ENCODE data around the gene CCDC33.

The CCDC33 gene

GRCh38 chr15:74281147-74282133, 45.3 kb downstream of the CCDC33 start:
- DNase-seq (ENCODE audit: low read depth): no peak

- no peak for DNase-seq (ENCODE audit: low read depth)
These were observed 47.2 kb downstream of the CCDC33 start for GRCh38 chr15:74283368-74283767.

- DNase-seq (ENCODE audit: low read depth): no peak
These were observed 53.5 kb downstream of the CCDC33 start for GRCh38 chr15:74289671-74290070.

- no peak for DNase-seq (ENCODE audit: low read depth)
These were observed 54.5 kb downstream of the CCDC33 start for GRCh38 chr15:74290645-74291044.

- DNase-seq (ENCODE audit: low read depth): peak; percentile 27
These were observed 55.3 kb downstream of the CCDC33 start for GRCh38 chr15:74291101-74292071.

- DNase-seq (ENCODE audit: low read depth): no peak
These were observed 57.1 kb downstream of the CCDC33 start for GRCh38 chr15:74293021-74293810.

- no peak for DNase-seq (ENCODE audit: low read depth)
These were observed 57.9 kb downstream of the CCDC33 start for GRCh38 chr15:74294010-74294409.

GRCh38 chr15:74295800-74296199, 59.7 kb downstream of the CCDC33 start:
- no peak for DNase-seq (ENCODE audit: low read depth)

GRCh38 chr15:74297887-74298286, 61.8 kb downstream of the CCDC33 start:
- no peak for DNase-seq (ENCODE audit: low read depth)

- no peak for DNase-seq (ENCODE audit: low read depth)
These were observed 64.1 kb downstream of the CCDC33 start for GRCh38 chr15:74300057-74300795.

- no peak for DNase-seq (ENCODE audit: low read depth)
These were observed 65.6 kb downstream of the CCDC33 start for GRCh38 chr15:74301583-74302361.

GRCh38 chr15:74302821-74303359, 66.8 kb downstream of the CCDC33 start:
- no peak for DNase-seq (ENCODE audit: low read depth)

- DNase-seq (ENCODE audit: low read depth): no peak
These were observed 67.7 kb downstream of the CCDC33 start for GRCh38 chr15:74303741-74304309.

GRCh38 chr15:74304431-74304830, 68.3 kb downstream of the CCDC33 start:
- no peak for DNase-seq (ENCODE audit: low read depth)

- DNase-seq (ENCODE audit: low read depth): no peak
These were observed 69.6 kb downstream of the CCDC33 start for GRCh38 chr15:74305687-74306086.

GRCh38 chr15:74306781-74307217, 70.7 kb downstream of the CCDC33 start:
- no peak for DNase-seq (ENCODE audit: low read depth)

GRCh38 chr15:74307827-74308811, 72.0 kb downstream of the CCDC33 start:
- peak; percentile 43 for DNase-seq (ENCODE audit: low read depth)

- no peak for DNase-seq (ENCODE audit: low read depth)
These were observed 75.8 kb downstream of the CCDC33 start for GRCh38 chr15:74311734-74312444.

Measured in fibroblast of the conjunctiva (primary cell).